Cardiac muscle cell (in vitro differentiated cells and primary cell): ENCODE data around the gene PXT1. TPM values are rescaled to one million over a fixed set of nuclear protein-coding genes. Genes with fewer than 3 reads are reported as not detected.

Experiments
- DNase-seq, 2 donors: peaks; one replicate each; pipeline versions ENCODE4 v3.0.0 to v3.0.0-alpha.2; 2010 to 2017; ENCODE audit warnings: low read depth in 1 of 2, low spot score in 1 of 2
- H3K27ac ChIP-seq: fragments of 200-600 bp; sonication (generic); 2 replicates; pipeline ENCODE4 v1.5.1; 2016
- H3K27me3 ChIP-seq: fragments of 200-600 bp; sonication (generic); 2 replicates; pipeline ENCODE4 v1.6.0; 2016; ENCODE audit warnings: control low read depth
- H3K36me3 ChIP-seq: fragments of 200-600 bp; sonication (generic); 2 replicates; pipeline ENCODE4 v1.5.1; 2016; ENCODE audit warnings: control low read depth
- H3K4me1 ChIP-seq: fragments of 200-600 bp; sonication (generic); 2 replicates; pipeline ENCODE4 v1.8.1; 2017; ENCODE audit warnings: low read depth, mild to moderate bottlenecking, mixed run types
- H3K4me3 ChIP-seq: fragments of 200-600 bp; sonication (generic); 2 replicates; pipeline ENCODE4 v1.5.1; 2016; ENCODE audit warnings: mild to moderate bottlenecking
- H3K9me3 ChIP-seq: fragments of 200-600 bp; sonication (generic); 2 replicates; pipeline ENCODE4 v1.5.1; 2017; ENCODE audit warnings: low read depth, mild to moderate bottlenecking, control low read depth
- polyA plus RNA-seq: library from polyadenylated mRNA; unstranded; fragments of >200 nt; fragmentation: Nextera tagmentation; extraction: Ambion mirVana; gene quantifications from 2 replicates; pipeline ENCODE4 v1.2.1, GENCODE V29; 2016
- total RNA-seq: library from RNA; depleted of rRNA; stranded (reverse); fragments of >200 nt; gene quantifications from 2 replicates; pipeline ENCODE4 v1.2.3, GENCODE V29; 2016
- TF ChIP-seq, protein P1 (sequence below): IDR thresholded peaks from 2 replicates; pipeline ENCODE4 v1.5.1; 2012; ENCODE audit warnings: low read depth, mild to moderate bottlenecking, low read length

The PXT1 gene
- total and polyA plus RNA-seq, 2 experiments from 2014 or later: 0.31 TPM; not detected in 1

DNA sequence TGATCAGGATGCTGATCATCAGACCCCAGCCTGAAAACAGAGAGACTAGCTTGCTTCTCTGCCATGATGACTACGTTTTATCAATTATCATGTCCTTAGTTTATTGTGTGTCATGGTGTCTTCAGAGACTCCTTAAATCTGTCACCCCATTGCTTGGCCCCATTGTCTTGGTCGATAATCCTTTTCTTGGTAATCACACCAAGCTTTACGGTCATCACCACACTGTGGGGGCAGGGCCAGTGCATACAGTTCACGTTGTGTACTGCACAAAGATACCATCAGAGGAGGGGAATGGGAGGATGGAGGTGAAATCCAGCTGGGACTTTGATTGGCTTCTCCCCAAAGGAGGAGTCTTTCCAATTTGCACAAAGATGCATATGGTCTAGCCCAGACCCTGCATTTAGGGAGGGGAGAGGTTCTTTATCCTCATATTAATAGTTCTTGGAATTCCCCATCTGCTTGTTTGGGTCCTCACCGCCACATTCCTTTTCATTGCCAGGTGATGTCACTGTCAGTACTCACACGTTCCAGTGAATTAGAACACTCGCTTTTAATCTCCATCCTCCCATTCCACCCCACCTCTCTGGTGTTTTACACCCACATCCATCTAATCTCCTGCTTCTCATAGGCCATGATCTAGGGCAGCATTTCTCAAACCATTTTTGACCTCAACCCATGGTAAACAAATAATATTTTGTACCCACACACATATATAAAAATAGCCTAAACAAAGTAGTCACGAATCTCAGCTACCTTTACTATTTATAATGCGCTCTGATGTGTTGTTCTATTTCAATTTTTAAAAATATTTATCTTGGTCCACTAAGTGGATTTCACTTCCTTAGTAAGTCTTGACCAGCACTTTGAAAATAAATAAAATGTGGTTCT, 60.9 kb downstream of the PXT1 start:
- DNase-seq: no peak
- H3K36me3 ChIP-seq: no peaks in the 10 kb centered on the region

DNA sequence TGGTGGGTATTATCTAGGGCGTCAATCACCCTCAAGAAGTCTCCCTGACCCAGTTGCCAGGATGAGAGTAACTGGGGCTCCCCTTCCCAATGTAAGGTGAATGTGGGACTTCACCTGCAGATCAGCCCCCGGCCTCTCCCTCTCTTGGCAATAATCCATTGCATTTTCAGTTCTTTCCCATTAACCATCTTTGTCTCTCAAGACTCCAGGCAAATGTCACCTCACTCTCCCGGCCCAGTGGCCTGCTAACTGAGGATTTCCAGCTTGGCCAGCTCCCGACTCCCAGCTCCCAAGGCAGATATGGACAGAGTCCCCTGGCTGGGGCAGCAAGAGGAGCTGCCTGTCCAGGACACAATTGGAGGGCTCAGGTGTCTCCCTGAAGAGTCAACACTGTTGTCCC, 62.5 kb downstream of the PXT1 start:
- H3K27me3 ChIP-seq: peaks cover 10% of the 10 kb centered on the region
- H3K4me3 ChIP-seq: no peak overlapping the region
- H3K4me1 ChIP-seq: no peaks in the 10 kb centered on the region
- H3K27ac ChIP-seq: no peak overlapping the region
- no peak for DNase-seq
- H3K9me3 ChIP-seq: no peaks in the 10 kb centered on the region
- TF ChIP-seq, protein P1, sequence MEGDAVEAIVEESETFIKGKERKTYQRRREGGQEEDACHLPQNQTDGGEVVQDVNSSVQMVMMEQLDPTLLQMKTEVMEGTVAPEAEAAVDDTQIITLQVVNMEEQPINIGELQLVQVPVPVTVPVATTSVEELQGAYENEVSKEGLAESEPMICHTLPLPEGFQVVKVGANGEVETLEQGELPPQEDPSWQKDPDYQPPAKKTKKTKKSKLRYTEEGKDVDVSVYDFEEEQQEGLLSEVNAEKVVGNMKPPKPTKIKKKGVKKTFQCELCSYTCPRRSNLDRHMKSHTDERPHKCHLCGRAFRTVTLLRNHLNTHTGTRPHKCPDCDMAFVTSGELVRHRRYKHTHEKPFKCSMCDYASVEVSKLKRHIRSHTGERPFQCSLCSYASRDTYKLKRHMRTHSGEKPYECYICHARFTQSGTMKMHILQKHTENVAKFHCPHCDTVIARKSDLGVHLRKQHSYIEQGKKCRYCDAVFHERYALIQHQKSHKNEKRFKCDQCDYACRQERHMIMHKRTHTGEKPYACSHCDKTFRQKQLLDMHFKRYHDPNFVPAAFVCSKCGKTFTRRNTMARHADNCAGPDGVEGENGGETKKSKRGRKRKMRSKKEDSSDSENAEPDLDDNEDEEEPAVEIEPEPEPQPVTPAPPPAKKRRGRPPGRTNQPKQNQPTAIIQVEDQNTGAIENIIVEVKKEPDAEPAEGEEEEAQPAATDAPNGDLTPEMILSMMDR: no peak
- no peaks in the 10 kb centered on the region for H3K36me3 ChIP-seq

More for the DNA sequence above, 60.9 kb downstream of the PXT1 start:
- Histone ChIP-seq H3K4me3 (no peak overlapping the region), H3K9me3 (no peaks in the 10 kb centered on the region), H3K27me3 (peaks cover 26% of the 10 kb centered on the region), H3K27ac (no peak overlapping the region), H3K4me1 (no peaks in the 10 kb centered on the region)
- TF ChIP-seq, protein P1: no peak

DNA sequence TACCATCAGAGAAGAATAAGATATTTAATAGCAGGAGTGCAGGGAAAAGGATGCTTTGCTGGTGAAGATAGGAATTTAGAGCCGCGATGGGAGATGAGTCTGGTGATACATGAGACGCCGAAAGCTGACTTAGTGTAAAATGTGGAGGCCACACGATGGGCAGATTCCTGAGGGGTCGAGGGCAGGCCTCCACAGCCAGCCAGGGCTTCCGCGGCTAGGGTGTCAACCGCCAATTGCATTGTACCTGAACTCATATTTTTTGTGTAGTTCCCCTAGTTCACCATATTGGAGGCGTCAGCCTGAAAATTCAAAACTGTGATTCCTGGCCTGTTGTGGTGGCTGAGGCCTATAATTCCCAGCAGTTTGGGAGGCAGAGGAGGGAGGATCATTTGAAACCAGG, 63.7 kb downstream of the PXT1 start:
- H3K27ac ChIP-seq: no peak overlapping the region
- H3K27me3 ChIP-seq: peaks cover under 1% of the 10 kb centered on the region
- no peaks in the 10 kb centered on the region for H3K36me3 ChIP-seq
- H3K4me1 ChIP-seq: no peaks in the 10 kb centered on the region
- DNase-seq: no peak
- no peak overlapping the region for H3K4me3 ChIP-seq
- H3K9me3 ChIP-seq: no peaks in the 10 kb centered on the region
- TF ChIP-seq, protein P1: no peak

DNA sequence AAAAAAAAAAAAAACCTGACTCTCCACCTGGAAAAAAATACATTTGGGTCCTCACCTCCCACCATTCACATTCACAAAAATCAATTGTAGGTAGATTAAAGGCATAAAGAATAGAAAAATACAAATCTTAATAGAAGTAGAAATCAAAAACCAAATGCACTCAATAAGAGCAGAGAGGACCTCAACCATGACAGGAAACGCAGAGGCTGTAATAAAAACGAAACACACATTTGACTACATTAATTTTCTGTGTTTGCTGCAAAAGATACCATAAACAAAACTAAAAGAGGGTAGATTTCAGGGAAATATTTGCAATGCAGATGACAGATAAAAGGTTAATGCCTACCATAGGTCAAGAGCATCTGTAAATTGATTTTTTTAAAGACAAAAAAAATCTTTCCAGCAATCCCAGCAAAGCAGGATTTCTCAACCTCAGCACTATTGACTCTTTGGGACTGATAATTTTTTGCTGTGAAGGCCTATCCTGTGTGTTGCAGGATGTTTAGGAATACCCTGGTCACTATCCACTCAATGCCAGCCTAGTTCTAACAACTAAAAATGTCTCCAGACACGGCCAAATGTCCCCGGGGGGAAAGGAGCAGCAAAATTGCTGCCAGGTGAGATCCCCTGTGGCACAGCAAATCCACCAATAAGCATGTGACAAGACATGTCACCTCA, 64.3 kb downstream of the PXT1 start:
- Histone ChIP-seq H3K9me3 (no peaks in the 10 kb centered on the region), H3K36me3 (no peaks in the 10 kb centered on the region), H3K27me3 (peaks cover 1% of the 10 kb centered on the region), H3K4me3 (no peak overlapping the region), H3K4me1 (no peaks in the 10 kb centered on the region), H3K27ac (no peak overlapping the region)
- TF ChIP-seq, protein P1: no peak
- DNase-seq: no peak

DNA sequence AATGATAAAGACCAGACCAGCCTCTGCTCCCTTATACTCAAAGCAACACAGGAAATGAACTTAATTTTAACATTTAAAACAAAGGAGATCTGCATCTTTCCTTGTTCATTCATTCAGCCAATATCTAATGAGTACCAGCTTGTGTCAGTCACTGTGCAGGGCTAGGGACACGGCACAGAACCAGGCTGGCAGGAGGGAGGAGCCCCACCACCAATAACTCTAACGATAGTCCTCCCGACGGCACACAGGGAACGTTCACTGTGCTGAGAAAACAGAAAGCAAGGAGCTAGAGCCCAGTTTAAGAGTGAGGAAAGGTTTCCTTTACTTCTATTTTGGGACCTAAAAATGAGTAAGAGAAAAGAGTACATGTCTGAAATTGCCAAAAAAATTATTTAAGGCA, 65.1 kb downstream of the PXT1 start:
- H3K9me3 ChIP-seq: no peaks in the 10 kb centered on the region
- H3K27ac ChIP-seq: no peak overlapping the region
- H3K27me3 ChIP-seq: peaks cover 5% of the 10 kb centered on the region
- TF ChIP-seq, protein P1: no peak
- no peak overlapping the region for H3K4me3 ChIP-seq
- H3K4me1 ChIP-seq: no peaks in the 10 kb centered on the region
- no peaks in the 10 kb centered on the region for H3K36me3 ChIP-seq
- no peak for DNase-seq
